GM06990 (cell line): Measurements from ENCODE around the gene CRACDL.
A peak's percentile ranks its signal among the peaks of the same experiment; 100 is the strongest.

Experiments used
- DNase-seq: peaks from one replicate; pipeline ENCODE4 v3.0.0-alpha.2; 2011; ENCODE audit not compliant: insufficient read length; ENCODE audit errors: extremely low read depth
- H3K27me3 ChIP-seq: replicated peaks from 2 replicates; pipeline ENCODE4 v1.6.0; 2011; ENCODE audit warnings: low read length; ENCODE audit not compliant: control insufficient read depth, insufficient read depth
- H3K36me3 ChIP-seq: 2 replicates; pipeline ENCODE4 v1.5.1; 2011; ENCODE audit warnings: low read length; ENCODE audit not compliant: control insufficient read depth, insufficient read depth
- H3K4me3 ChIP-seq: replicated peaks from 2 replicates; pipeline ENCODE4 v1.5.1; 2011; ENCODE audit warnings: low read depth, mild to moderate bottlenecking, control low read depth, low read length
- CTCF ChIP-seq: IDR thresholded peaks from 2 replicates; pipeline ENCODE4 v1.5.1; 2011; ENCODE audit warnings: low read length, control low read depth, mild to moderate bottlenecking, inconsistent platforms; ENCODE audit not compliant: insufficient read depth, poor library complexity, severe bottlenecking

Gene CRACDL

GRCh38 chr2:98875746-98876145, 60.3 kb downstream of the CRACDL start:
- DNase-seq, result no peak
- Histone ChIP-seq H3K4me3 (no peak overlapping the region), H3K36me3 (no peaks in the 10 kb centered on the region), H3K27me3 (no peaks in the 10 kb centered on the region)
- TF ChIP-seq CTCF, result no peak

GRCh38 chr2:98875081-98875728, 60.8 kb downstream of the CRACDL start:
- DNase-seq, result peak; percentile 65
- Histone ChIP-seq H3K27me3 (no peaks in the 10 kb centered on the region), H3K4me3 (no peak overlapping the region), H3K36me3 (no peaks in the 10 kb centered on the region)
- TF ChIP-seq CTCF, result no peak

GRCh38 chr2:98874186-98874689, 61.8 kb downstream of the CRACDL start:
- Histone ChIP-seq H3K27me3 (no peaks in the 10 kb centered on the region), H3K4me3 (no peak overlapping the region)
- no peak for TF ChIP-seq CTCF

GRCh38 chr2:98872526-98872925, 63.5 kb downstream of the CRACDL start:
- no peaks in the 10 kb centered on the region for H3K27me3 ChIP-seq
- TF ChIP-seq CTCF, result no peak
- no peak for DNase-seq
- H3K36me3 ChIP-seq, result no peaks in the 10 kb centered on the region
- H3K4me3 ChIP-seq, result no peak overlapping the region

More at GRCh38 chr2:98874186-98874689, 61.8 kb downstream of the CRACDL start:
- no peaks in the 10 kb centered on the region for H3K36me3 ChIP-seq
- no peak for DNase-seq

- H3K36me3 ChIP-seq, result no peaks in the 10 kb centered on the region
- H3K4me3 ChIP-seq, result no peak overlapping the region
- no peak for TF ChIP-seq CTCF
- no peak for DNase-seq
- H3K27me3 ChIP-seq, result no peaks in the 10 kb centered on the region
Measured at GRCh38 chr2:98871506-98871905, 64.5 kb downstream of the CRACDL start.
